ENCODE data around the gene WDTC1.
"Not testable (repeated sequence)": the region's sequence is repeated elsewhere in the genome, so short reads cannot be mapped to it uniquely, and the experiment has no call there.

The WDTC1 gene

GRCh38 chr1:27253596-27253995 lies 19.2 kb downstream of the WDTC1 start:
- DNase-seq, result no peak

GRCh38 chr1:27255136-27255535 lies 20.7 kb downstream of the WDTC1 start:
- no peak for DNase-seq

GRCh38 chr1:27257155-27257554 lies 22.7 kb downstream of the WDTC1 start:
- no peak for DNase-seq

- DNase-seq, result no peak
These were observed 24.2 kb downstream of the WDTC1 start for GRCh38 chr1:27258598-27258997.

- no peak for DNase-seq
These were observed 32.7 kb downstream of the WDTC1 start for GRCh38 chr1:27267153-27267552.

GRCh38 chr1:27269276-27269675 lies 34.8 kb downstream of the WDTC1 start:
- DNase-seq, result no peak

- no peak for DNase-seq
These were observed 39.8 kb downstream of the WDTC1 start for GRCh38 chr1:27274204-27274603.

- DNase-seq, result no peak
These were observed 41.3 kb downstream of the WDTC1 start for GRCh38 chr1:27275696-27276095.

GRCh38 chr1:27284425-27285273 lies 50.2 kb downstream of the WDTC1 start:
- DNase-seq, result peak; percentile 87

GRCh38 chr1:27285274-27285660 lies 50.8 kb downstream of the WDTC1 start:
- no peak for DNase-seq

- DNase-seq, result not testable (repeated sequence)
These were observed 51.4 kb downstream of the WDTC1 start for GRCh38 chr1:27285821-27286220.

- not testable (repeated sequence) for DNase-seq
These were observed 54.7 kb downstream of the WDTC1 start for GRCh38 chr1:27289125-27289524.

- DNase-seq, result no peak
These were observed 56.1 kb downstream of the WDTC1 start for GRCh38 chr1:27290581-27290980.

GRCh38 chr1:27292106-27292505 lies 57.7 kb downstream of the WDTC1 start:
- no peak for DNase-seq

GRCh38 chr1:27293915-27294314 lies 59.5 kb downstream of the WDTC1 start:
- DNase-seq, result no peak

GRCh38 chr1:27296773-27297291 lies 62.4 kb downstream of the WDTC1 start:
- peak; percentile 79 for DNase-seq

- DNase-seq, result no peak
These were observed 63.5 kb downstream of the WDTC1 start for GRCh38 chr1:27297903-27298302.

- no peak for DNase-seq
These were observed 64.4 kb downstream of the WDTC1 start for GRCh38 chr1:27298632-27299384.

GRCh38 chr1:27299385-27300271 lies 65.2 kb downstream of the WDTC1 start:
- DNase-seq, result no peak

- peak; percentile 74 for DNase-seq
These were observed 66.1 kb downstream of the WDTC1 start for GRCh38 chr1:27300341-27301051.

GRCh38 chr1:27301052-27301422 lies 66.6 kb downstream of the WDTC1 start:
- DNase-seq, result no peak

GRCh38 chr1:27301582-27302199 lies 67.3 kb downstream of the WDTC1 start:
- DNase-seq, result no peak
